ENCODE measurements around the gene CYP24A1.

GRCh38 chr20:54155736-54156317 is 18.0 kb downstream of the CYP24A1 start:
- TF ChIP-seq CTCF (conservative IDR thresholded peaks at IDR 0.05) (no peak), ZFX (IDR thresholded peaks at IDR 0.05) (no peak)
